Glutamatergic neuron (in vitro differentiated cells): Measurements from ENCODE around the gene TBC1D25. TPM values are rescaled to one million over a fixed set of nuclear protein-coding genes. Genes with fewer than 3 reads are reported as not detected.

Experiments used
- DNase-seq: peaks from one replicate; pipeline ENCODE4 v3.0.0; 2022
- H3K27ac Mint-ChIP-seq: one replicate; pipeline ENCODE4 v1.8.0; 2020; ENCODE audit warnings: mild to moderate bottlenecking, mixed read lengths, inconsistent platforms; ENCODE audit not compliant: unreplicated experiment
- H3K27me3 Mint-ChIP-seq: one replicate; pipeline ENCODE4 v1.8.0; 2020; ENCODE audit warnings: mild to moderate bottlenecking, moderate library complexity, mixed read lengths, inconsistent platforms; ENCODE audit not compliant: unreplicated experiment
- H3K36me3 Mint-ChIP-seq: one replicate; pipeline ENCODE4 v1.8.0; 2020; ENCODE audit warnings: mild to moderate bottlenecking, mixed read lengths, inconsistent platforms; ENCODE audit not compliant: unreplicated experiment
- H3K4me1 Mint-ChIP-seq: one replicate; pipeline ENCODE4 v1.8.0; 2020; ENCODE audit warnings: mild to moderate bottlenecking, low read depth, mixed read lengths, inconsistent platforms; ENCODE audit not compliant: unreplicated experiment
- H3K4me3 Mint-ChIP-seq: one replicate; pipeline ENCODE4 v1.8.0; 2020; ENCODE audit warnings: mild to moderate bottlenecking, mixed read lengths, inconsistent platforms; ENCODE audit not compliant: unreplicated experiment
- H3K9me3 Mint-ChIP-seq: one replicate; pipeline ENCODE4 v1.8.0; 2020; ENCODE audit warnings: mild to moderate bottlenecking, moderate library complexity, mixed read lengths, inconsistent platforms; ENCODE audit not compliant: unreplicated experiment
- total RNA-seq: library from RNA; stranded (reverse); fragmentation: NEBNext Ultra II Directional; extraction: Animal tissue kit (Norgen Biotek cat#: 25700); gene quantifications from one replicate; pipeline ENCODE4 v1.2.1, GENCODE V29; 2021; ENCODE audit not compliant: unreplicated experiment
- TF ChIP-seq, protein P1 (sequence below): fragments of 200-600 bp; sonication (generic); IDR thresholded peaks from one replicate; pipeline ENCODE4 v1.5.0; 2021; ENCODE audit not compliant: partially characterized antibody, unreplicated experiment

The TBC1D25 gene
- total RNA-seq, 1 donor from 2014 or later: 34.3 TPM

DNA sequence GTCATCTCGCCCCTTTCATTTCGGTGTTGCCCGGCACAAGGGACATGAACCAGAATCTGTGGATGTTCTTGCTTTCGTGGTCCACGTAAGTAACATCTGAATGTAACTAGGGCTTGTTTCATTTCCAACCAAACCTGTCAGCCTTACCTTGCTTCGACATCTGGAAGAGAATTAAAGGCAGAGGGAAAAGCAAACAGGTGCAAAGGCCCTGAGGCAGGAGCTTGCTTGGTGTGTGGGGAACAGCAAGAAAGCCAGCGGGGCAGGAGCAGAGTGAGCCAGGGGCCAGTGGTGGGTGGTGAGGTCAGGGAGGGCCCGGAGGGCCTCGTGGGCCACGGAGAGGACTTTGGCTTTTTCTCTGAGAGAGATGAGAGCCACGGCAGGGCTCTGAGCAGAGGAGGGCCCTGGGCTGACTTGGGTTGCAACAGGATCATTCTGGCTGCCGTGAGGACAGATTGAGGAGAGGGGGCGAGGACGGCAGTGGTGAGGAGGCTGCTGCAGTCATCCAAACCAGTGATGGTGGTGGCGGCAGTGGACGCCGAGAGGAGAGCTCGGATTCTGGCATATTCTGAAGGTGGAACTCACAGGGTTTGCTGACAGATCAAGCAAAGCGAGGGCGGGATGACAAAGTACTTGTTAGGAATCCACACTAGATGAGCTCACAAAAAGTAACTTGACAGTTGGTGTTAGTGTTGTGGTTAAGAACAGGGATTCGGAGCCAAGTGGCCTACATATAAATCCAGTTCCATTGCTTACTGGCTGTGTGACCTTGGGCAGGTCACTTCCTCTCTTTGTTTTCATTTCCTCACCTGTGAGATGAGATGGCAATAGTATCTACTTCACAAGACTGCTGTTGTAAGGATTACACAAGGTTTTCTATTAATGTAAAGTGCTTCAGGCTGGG is 50.9 kb downstream of the TBC1D25 start:
- Mint-ChIP-seq H3K27me3 (no peaks in the 10 kb centered on the region), H3K9me3 (no peaks in the 10 kb centered on the region), H3K27ac (no peak overlapping the region), H3K36me3 (no peaks in the 10 kb centered on the region), H3K4me3 (no peak overlapping the region), H3K4me1 (no peaks in the 10 kb centered on the region)
- TF ChIP-seq, protein P1, sequence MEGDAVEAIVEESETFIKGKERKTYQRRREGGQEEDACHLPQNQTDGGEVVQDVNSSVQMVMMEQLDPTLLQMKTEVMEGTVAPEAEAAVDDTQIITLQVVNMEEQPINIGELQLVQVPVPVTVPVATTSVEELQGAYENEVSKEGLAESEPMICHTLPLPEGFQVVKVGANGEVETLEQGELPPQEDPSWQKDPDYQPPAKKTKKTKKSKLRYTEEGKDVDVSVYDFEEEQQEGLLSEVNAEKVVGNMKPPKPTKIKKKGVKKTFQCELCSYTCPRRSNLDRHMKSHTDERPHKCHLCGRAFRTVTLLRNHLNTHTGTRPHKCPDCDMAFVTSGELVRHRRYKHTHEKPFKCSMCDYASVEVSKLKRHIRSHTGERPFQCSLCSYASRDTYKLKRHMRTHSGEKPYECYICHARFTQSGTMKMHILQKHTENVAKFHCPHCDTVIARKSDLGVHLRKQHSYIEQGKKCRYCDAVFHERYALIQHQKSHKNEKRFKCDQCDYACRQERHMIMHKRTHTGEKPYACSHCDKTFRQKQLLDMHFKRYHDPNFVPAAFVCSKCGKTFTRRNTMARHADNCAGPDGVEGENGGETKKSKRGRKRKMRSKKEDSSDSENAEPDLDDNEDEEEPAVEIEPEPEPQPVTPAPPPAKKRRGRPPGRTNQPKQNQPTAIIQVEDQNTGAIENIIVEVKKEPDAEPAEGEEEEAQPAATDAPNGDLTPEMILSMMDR: no peak
- DNase-seq: no peak

DNA sequence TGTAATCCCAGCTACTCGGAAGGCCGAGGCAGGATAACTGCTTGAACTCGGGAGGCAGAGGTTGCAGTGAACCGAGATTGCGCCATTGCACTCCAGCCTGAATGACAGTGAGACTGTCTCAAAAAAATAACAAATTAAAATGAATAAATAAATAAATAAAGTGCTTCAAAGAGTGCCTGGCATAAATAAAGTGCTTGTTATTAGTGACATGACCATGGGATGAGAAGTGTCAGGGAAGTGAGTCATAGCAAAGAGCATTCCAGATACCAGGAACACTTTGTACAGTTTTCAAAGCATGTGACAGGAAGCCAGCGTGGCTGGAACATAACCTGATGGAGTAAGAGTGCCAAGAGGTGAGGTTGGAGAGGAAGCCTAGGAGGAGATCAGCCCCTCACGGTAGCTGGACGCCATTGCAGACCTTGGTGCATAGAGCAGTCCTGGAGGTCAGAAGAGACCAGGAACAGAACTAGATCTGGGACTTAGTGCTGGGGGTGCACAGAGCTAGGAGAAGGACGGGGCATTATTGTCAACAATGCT is 51.8 kb downstream of the TBC1D25 start:
- DNase-seq: no peak
- TF ChIP-seq, protein P1: no peak
- Mint-ChIP-seq H3K27me3 (no peaks in the 10 kb centered on the region), H3K9me3 (no peaks in the 10 kb centered on the region), H3K4me3 (no peak overlapping the region), H3K4me1 (no peaks in the 10 kb centered on the region), H3K27ac (no peak overlapping the region), H3K36me3 (no peaks in the 10 kb centered on the region)

GRCh38 chrX:48592971-48593370 is 53.5 kb downstream of the TBC1D25 start:
- Mint-ChIP-seq H3K4me1 (no peaks in the 10 kb centered on the region), H3K9me3 (peaks cover 6% of the 10 kb centered on the region)
- TF ChIP-seq, protein P1: no peak

DNA sequence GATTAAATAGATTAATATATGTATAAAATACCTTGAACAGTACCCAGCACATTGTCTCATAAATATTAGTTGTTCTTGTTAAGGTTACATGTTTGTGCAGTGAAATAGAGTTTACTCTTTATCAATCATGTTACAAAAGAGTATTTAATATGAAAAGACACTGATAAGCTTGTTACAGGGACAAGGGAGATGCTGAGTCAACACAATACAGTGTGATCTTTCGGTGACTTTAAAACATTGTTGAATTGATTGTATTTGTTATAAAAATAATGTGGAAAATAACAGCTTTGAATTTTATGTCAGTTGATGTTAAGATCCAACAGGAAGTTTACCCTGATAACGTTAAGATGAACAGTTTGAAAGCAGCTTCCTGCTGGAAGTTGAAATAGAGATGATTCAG is 56.4 kb downstream of the TBC1D25 start:
- H3K9me3 Mint-ChIP-seq: peaks cover 7% of the 10 kb centered on the region
- no peaks in the 10 kb centered on the region for H3K4me1 Mint-ChIP-seq

More at GRCh38 chrX:48592971-48593370, 53.5 kb downstream of the TBC1D25 start:
- no peak overlapping the region for H3K4me3 Mint-ChIP-seq
- no peak overlapping the region for H3K27ac Mint-ChIP-seq
- H3K36me3 Mint-ChIP-seq: no peaks in the 10 kb centered on the region
- DNase-seq: no peak
- no peaks in the 10 kb centered on the region for H3K27me3 Mint-ChIP-seq

More for the DNA sequence above, 56.4 kb downstream of the TBC1D25 start:
- Mint-ChIP-seq H3K36me3 (no peaks in the 10 kb centered on the region), H3K27ac (no peak overlapping the region), H3K4me3 (no peak overlapping the region), H3K27me3 (peaks cover 2% of the 10 kb centered on the region)
- TF ChIP-seq, protein P1: no peak
- DNase-seq: no peak
